HAP-1 (cell line): ENCODE results near the gene NLGN1.
A peak's percentile ranks its signal among the peaks of the same experiment; 100 is the strongest.

ENCODE experiments used
- DNase-seq, 2 experiments: peaks; one replicate each; pipeline ENCODE4 v3.0.0-alpha.2; 2016 to 2020; ENCODE audit warnings: low spot score in 2 of 2
- H3K27me3 ChIP-seq: fragments of 250-450 bp; sonication (Bioruptor Pico); 2 replicates; pipeline ENCODE4 v1.5.1; 2020; ENCODE audit warnings: low read depth, mild to moderate bottlenecking, moderate library complexity
- H3K36me3 ChIP-seq: fragments of 250-450 bp; sonication (Bioruptor Pico); replicated peaks from 2 replicates; pipeline ENCODE4 v1.5.1; 2020; ENCODE audit warnings: mild to moderate bottlenecking
- H3K4me1 ChIP-seq: fragments of 250-450 bp; sonication (Bioruptor Pico); 2 replicates; pipeline ENCODE4 v1.5.1; 2020; ENCODE audit warnings: mild to moderate bottlenecking
- H3K4me3 ChIP-seq: fragments of 250-450 bp; sonication (Bioruptor Pico); 2 replicates; pipeline ENCODE4 v1.5.1; 2020; ENCODE audit warnings: mild to moderate bottlenecking, moderate library complexity
- H3K9me3 ChIP-seq: fragments of 250-450 bp; sonication (Bioruptor Pico); 2 replicates; pipeline ENCODE4 v1.5.1; 2020; ENCODE audit warnings: mild to moderate bottlenecking, moderate library complexity
- in situ Hi-C: fragments of 300-500 bp; cut with MboI; formaldehyde crosslinking; loops from 3 replicates; pipeline ENCODE4 v1.14.3; 2020; ENCODE audit warnings: low sequenced_read_pairs, inconsistent platforms, mixed read lengths

The NLGN1 gene

DNA sequence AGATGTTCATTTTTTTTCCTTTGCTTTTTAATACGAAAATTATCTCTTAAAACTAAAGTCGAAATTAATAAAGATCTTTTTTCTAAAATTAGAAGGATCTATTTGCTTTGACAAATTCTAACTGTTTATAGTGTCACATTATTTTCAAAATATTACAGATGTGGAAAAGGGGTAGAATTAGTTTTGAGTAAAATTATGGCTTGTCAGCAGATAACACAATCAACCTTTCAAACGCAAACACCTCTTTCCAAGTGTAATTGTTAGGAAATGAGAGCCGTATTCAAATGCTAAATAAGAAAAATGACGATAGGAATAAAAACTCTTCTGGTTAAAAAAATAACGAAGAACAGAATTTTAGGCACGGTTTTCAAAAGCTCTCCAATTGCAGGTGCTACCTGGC, 704.7 kb downstream of the NLGN1 start:
- Histone ChIP-seq H3K27me3 (no peaks in the 10 kb centered on the region), H3K36me3 (no peaks in the 10 kb centered on the region), H3K4me3 (no peak overlapping the region), H3K4me1 (peaks cover 19% of the 10 kb centered on the region), H3K9me3 (no peaks in the 10 kb centered on the region)
- in situ Hi-C loops: no loop called here
- peak in 1 of 2 experiments; percentile 66 for DNase-seq

GRCh38 chr3:174102866-174103265, 705.3 kb downstream of the NLGN1 start:
- H3K9me3 ChIP-seq: no peaks in the 10 kb centered on the region
- no peak for DNase-seq

DNA sequence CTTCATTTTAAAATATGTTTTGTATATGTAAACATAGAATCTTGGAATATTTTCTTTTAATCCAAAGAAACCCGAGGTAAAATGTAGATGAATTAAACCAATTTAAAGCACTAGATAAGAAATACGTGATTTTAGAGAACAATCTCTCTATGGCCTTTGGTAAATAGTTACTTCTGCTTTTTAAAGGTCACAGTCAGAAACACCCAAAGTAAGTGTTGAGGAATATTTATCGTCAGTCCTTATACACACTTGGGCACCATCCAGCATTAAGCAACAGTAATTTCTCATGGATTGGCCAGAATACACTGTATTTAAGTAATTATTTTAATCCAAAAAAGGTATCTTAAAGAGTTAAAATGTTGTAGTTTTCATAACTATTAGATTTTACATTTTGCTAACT, 713.2 kb downstream of the NLGN1 start:
- H3K4me3 ChIP-seq: no peak overlapping the region
- no peaks in the 10 kb centered on the region for H3K4me1 ChIP-seq
- H3K9me3 ChIP-seq: no peaks in the 10 kb centered on the region
- DNase-seq: no peak
- no peaks in the 10 kb centered on the region for H3K36me3 ChIP-seq
- in situ Hi-C loops: no loop called here
- no peaks in the 10 kb centered on the region for H3K27me3 ChIP-seq

More at GRCh38 chr3:174102866-174103265, 705.3 kb downstream of the NLGN1 start:
- in situ Hi-C loops: no loop called here
- H3K4me3 ChIP-seq: no peak overlapping the region
- no peaks in the 10 kb centered on the region for H3K27me3 ChIP-seq
- H3K36me3 ChIP-seq: no peaks in the 10 kb centered on the region
- H3K4me1 ChIP-seq: peaks cover 19% of the 10 kb centered on the region

GRCh38 chr3:174111776-174112175, 714.2 kb downstream of the NLGN1 start:
- H3K36me3 ChIP-seq: no peaks in the 10 kb centered on the region
- no peaks in the 10 kb centered on the region for H3K9me3 ChIP-seq
- H3K4me3 ChIP-seq: no peak overlapping the region
- in situ Hi-C loops: no loop called here
- DNase-seq: no peak
- H3K4me1 ChIP-seq: no peaks in the 10 kb centered on the region
- no peaks in the 10 kb centered on the region for H3K27me3 ChIP-seq

DNA sequence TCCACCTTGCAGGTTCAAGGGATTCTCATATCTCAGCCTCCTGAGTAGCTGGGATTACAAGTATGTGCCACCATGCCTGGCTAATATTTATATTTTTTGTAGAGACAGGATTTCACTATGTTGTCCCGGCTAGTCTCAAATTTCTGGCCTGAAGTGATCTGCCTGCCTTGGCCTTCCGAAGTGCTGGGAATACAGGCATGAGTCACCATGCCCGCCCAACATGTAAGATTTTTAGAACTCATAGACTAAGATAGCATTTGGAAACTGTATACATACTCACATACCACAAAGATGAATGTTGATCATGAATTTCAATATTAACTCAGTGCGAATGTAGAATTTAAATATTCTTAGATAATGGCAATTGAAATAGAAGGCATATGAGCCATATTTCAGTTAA, 718.9 kb downstream of the NLGN1 start:
- Histone ChIP-seq H3K9me3 (no peaks in the 10 kb centered on the region), H3K27me3 (no peaks in the 10 kb centered on the region), H3K36me3 (no peaks in the 10 kb centered on the region), H3K4me1 (no peaks in the 10 kb centered on the region), H3K4me3 (no peak overlapping the region)
- DNase-seq: no peak
- in situ Hi-C loops: no loop called here

- Histone ChIP-seq H3K36me3 (no peaks in the 10 kb centered on the region), H3K9me3 (no peaks in the 10 kb centered on the region), H3K4me3 (no peak overlapping the region), H3K27me3 (no peaks in the 10 kb centered on the region), H3K4me1 (no peaks in the 10 kb centered on the region)
- DNase-seq: no peak
- in situ Hi-C loops: no loop called here
These were observed 723.5 kb downstream of the NLGN1 start for GRCh38 chr3:174120997-174121396.

DNA sequence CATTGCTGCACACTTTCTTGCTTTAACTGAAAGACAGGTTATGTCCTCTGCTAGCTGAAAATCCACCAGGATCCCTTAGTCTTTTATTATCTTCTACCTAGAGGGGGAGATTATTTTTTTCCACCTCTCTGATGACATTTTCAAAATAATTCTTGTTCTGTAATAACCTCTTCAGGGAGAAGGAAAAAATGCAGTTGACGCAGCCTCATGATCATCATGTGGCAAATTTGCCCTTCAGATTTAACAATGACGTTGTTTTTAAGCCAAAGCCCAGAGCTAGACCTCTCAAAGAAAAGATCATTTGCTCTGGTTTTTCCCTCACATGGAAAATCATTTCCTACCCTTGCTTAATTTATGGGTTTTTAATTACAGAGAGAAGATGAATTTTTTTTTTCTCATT, 724.9 kb downstream of the NLGN1 start:
- Histone ChIP-seq H3K36me3 (no peaks in the 10 kb centered on the region), H3K4me1 (no peaks in the 10 kb centered on the region), H3K27me3 (no peaks in the 10 kb centered on the region), H3K9me3 (no peaks in the 10 kb centered on the region), H3K4me3 (no peak overlapping the region)
- DNase-seq: no peak
- in situ Hi-C loops: no loop called here

GRCh38 chr3:174125267-174125824, 727.8 kb downstream of the NLGN1 start:
- Histone ChIP-seq H3K4me1 (no peaks in the 10 kb centered on the region), H3K4me3 (no peak overlapping the region), H3K9me3 (no peaks in the 10 kb centered on the region), H3K36me3 (no peaks in the 10 kb centered on the region), H3K27me3 (no peaks in the 10 kb centered on the region)
- peak; percentile 50 to 66 for DNase-seq
- in situ Hi-C loops: no loop called here

DNA sequence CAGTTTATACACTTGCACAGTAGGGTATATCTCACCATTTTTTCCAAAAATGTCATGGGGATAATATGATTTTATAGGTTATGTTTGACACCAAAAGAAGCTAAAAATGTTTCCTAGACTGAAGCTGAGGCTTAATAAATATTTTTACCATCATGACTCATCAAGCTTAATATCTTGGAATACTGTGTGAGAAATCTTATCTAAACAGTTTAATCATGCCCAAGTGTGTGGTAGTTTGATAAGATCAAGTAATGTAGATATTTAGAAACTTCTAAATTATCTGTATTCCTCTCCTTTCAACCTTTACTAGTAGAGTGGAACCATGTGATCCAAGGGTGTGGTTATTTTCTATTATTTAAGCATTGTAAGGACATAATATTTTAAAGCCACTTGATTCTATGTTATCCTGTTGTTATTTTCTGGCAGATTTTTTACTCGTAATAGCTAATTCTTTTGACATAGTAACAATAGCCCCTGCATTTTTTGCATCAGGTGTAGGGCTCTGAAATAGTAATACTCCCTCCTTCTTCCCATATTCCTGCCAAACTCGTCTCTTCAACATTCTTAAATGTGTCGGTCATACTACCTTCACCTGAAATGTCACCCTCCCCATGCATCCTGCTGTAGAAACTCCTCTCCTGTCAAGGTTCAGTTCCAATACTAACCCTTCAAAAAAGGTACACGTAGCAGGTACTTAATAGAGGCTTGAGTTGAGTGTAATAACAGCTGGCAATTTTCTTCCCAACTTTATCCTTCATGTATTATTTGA, 729.6 kb downstream of the NLGN1 start:
- H3K9me3 ChIP-seq: no peaks in the 10 kb centered on the region
- in situ Hi-C loops: no loop called here
- H3K36me3 ChIP-seq: no peaks in the 10 kb centered on the region
- no peaks in the 10 kb centered on the region for H3K27me3 ChIP-seq
- no peaks in the 10 kb centered on the region for H3K4me1 ChIP-seq
- H3K4me3 ChIP-seq: no peak overlapping the region
- DNase-seq: no peak

- Histone ChIP-seq H3K4me1 (no peaks in the 10 kb centered on the region), H3K36me3 (no peaks in the 10 kb centered on the region), H3K9me3 (no peaks in the 10 kb centered on the region), H3K27me3 (no peaks in the 10 kb centered on the region), H3K4me3 (no peak overlapping the region)
- in situ Hi-C loops: no loop called here
- no peak for DNase-seq
These were observed 734.5 kb downstream of the NLGN1 start for GRCh38 chr3:174132006-174132405.

- Histone ChIP-seq H3K4me3 (no peak overlapping the region), H3K9me3 (no peaks in the 10 kb centered on the region), H3K27me3 (no peaks in the 10 kb centered on the region), H3K4me1 (no peaks in the 10 kb centered on the region), H3K36me3 (no peaks in the 10 kb centered on the region)
- in situ Hi-C loops: no loop called here
- no peak for DNase-seq
These were observed 735.0 kb downstream of the NLGN1 start for GRCh38 chr3:174132421-174133042.

GRCh38 chr3:174146008-174146407, 748.5 kb downstream of the NLGN1 start:
- no peaks in the 10 kb centered on the region for H3K4me1 ChIP-seq
- in situ Hi-C loops: no loop called here
- DNase-seq: no peak

GRCh38 chr3:174147798-174148197, 750.3 kb downstream of the NLGN1 start:
- no peaks in the 10 kb centered on the region for H3K9me3 ChIP-seq
- no peaks in the 10 kb centered on the region for H3K4me1 ChIP-seq
- no peaks in the 10 kb centered on the region for H3K36me3 ChIP-seq
- H3K27me3 ChIP-seq: no peaks in the 10 kb centered on the region
- in situ Hi-C loops: no loop called here
- no peak for DNase-seq
- no peak overlapping the region for H3K4me3 ChIP-seq

More at GRCh38 chr3:174146008-174146407, 748.5 kb downstream of the NLGN1 start:
- Histone ChIP-seq H3K27me3 (no peaks in the 10 kb centered on the region), H3K9me3 (no peaks in the 10 kb centered on the region), H3K4me3 (no peak overlapping the region), H3K36me3 (no peaks in the 10 kb centered on the region)

GRCh38 chr3:174153871-174154270, 756.3 kb downstream of the NLGN1 start:
- in situ Hi-C loops: no loop called here
- Histone ChIP-seq H3K36me3 (no peaks in the 10 kb centered on the region), H3K4me3 (no peak overlapping the region), H3K9me3 (no peaks in the 10 kb centered on the region), H3K4me1 (no peaks in the 10 kb centered on the region), H3K27me3 (no peaks in the 10 kb centered on the region)
- no peak for DNase-seq
